Dermis microvascular lymphatic vessel endothelial cell (primary cell): Measurements from ENCODE around the gene SLC16A3. TPM values are rescaled to one million over a fixed set of nuclear protein-coding genes. Genes with fewer than 3 reads are reported as not detected.
"Not testable (repeated sequence)": the region's sequence is repeated elsewhere in the genome, so short reads cannot be mapped to it uniquely, and the experiment has no call there.

Experiments
- DNase-seq, 2 donors: peaks; one replicate each; pipeline versions ENCODE4 v3.0.0 to v3.0.0-alpha.2; 2010; ENCODE audit warnings: low read depth in 2 of 2
- total RNA-seq: library from RNA; depleted of rRNA; stranded (reverse); fragments of >200 nt; gene quantifications from 2 replicates; pipeline ENCODE4 v1.2.1, GENCODE V29; 2014

The SLC16A3 gene
- total RNA-seq, 1 donor from 2014 or later = 62.3 TPM

- DNase-seq = peak; percentile 33 to 68
Measured at GRCh38 chr17:82246365-82247181, 17.7 kb downstream of the SLC16A3 start.

- DNase-seq = no peak
Measured at GRCh38 chr17:82247182-82247823, 18.5 kb downstream of the SLC16A3 start.

- no peak for DNase-seq
Measured at GRCh38 chr17:82247856-82248671, 19.2 kb downstream of the SLC16A3 start.

GRCh38 chr17:82248815-82249674 is 20.2 kb downstream of the SLC16A3 start:
- DNase-seq = no peak

- no peak for DNase-seq
Measured at GRCh38 chr17:82249896-82250581, 21.2 kb downstream of the SLC16A3 start.

- DNase-seq = no peak
Measured at GRCh38 chr17:82250868-82251500, 22.1 kb downstream of the SLC16A3 start.

GRCh38 chr17:82252511-82253178 is 23.8 kb downstream of the SLC16A3 start:
- DNase-seq = no peak

- no peak for DNase-seq
Measured at GRCh38 chr17:82253179-82253544, 24.3 kb downstream of the SLC16A3 start.

- not testable (repeated sequence) for DNase-seq
Measured at GRCh38 chr17:82254096-82254495, 25.3 kb downstream of the SLC16A3 start.

- DNase-seq = not testable (repeated sequence)
Measured at GRCh38 chr17:82254746-82255145, 25.9 kb downstream of the SLC16A3 start.

- DNase-seq = no peak
Measured at GRCh38 chr17:82255402-82255972, 26.6 kb downstream of the SLC16A3 start.

GRCh38 chr17:82256242-82256885 is 27.5 kb downstream of the SLC16A3 start:
- no peak for DNase-seq

- peak; percentile 32 to 61 for DNase-seq
Measured at GRCh38 chr17:82257473-82257872, 28.6 kb downstream of the SLC16A3 start.

GRCh38 chr17:82258555-82258954 is 29.7 kb downstream of the SLC16A3 start:
- DNase-seq = no peak

GRCh38 chr17:82259972-82260961 is 31.4 kb downstream of the SLC16A3 start:
- not testable (repeated sequence) for DNase-seq

- no peak for DNase-seq
Measured at GRCh38 chr17:82262344-82262743, 33.5 kb downstream of the SLC16A3 start.

GRCh38 chr17:82263641-82264040 is 34.8 kb downstream of the SLC16A3 start:
- no peak for DNase-seq
